ENCODE measurements around the gene PSMC3.

PSMC3 gene

GRCh38 chr11:47400768-47401279, 25.4 kb downstream of the PSMC3 start:
- Histone ChIP-seq H3K4me2 (ENCODE audit: low read length) (no peak overlapping the region), H3K4ac (ENCODE audit: low read depth, low read length) (no peak overlapping the region), H4K8ac (ENCODE audit: low read depth, low read length) (no peak overlapping the region), H3K18ac (ENCODE audit: low read length) (no peak overlapping the region), H2AK5ac (ENCODE audit: low read length) (no peak overlapping the region), H4K5ac (ENCODE audit: low read length) (no peak overlapping the region), H3K27ac (ENCODE audit: low read depth, low read length) (peak overlapping the region; percentile 81), H3K4me3 (ENCODE audit: low read length) (no peak overlapping the region), H3K56ac (ENCODE audit: low read length) (peak overlapping the region; percentile 47), H3K9ac (ENCODE audit: low read length) (no peak overlapping the region), H3K27me3 (ENCODE audit: insufficient read depth, low read length, poor library complexity) (no peaks in the 10 kb centered on the region), H2BK120ac (ENCODE audit: low read depth, low read length) (no peak overlapping the region), H3K79me2 (ENCODE audit: control insufficient read depth, insufficient read depth, low read length) (no peaks in the 10 kb centered on the region), H2BK15ac (replicated peaks; ENCODE audit: low read depth) (no peak overlapping the region), H3K23ac (ENCODE audit: low read length) (no peak overlapping the region), H3K36me3 (ENCODE audit: control insufficient read depth, insufficient read depth, low read length) (no peaks in the 10 kb centered on the region), H3K4me1 (ENCODE audit: control insufficient read depth, low read depth, low read length) (peaks cover 9% of the 10 kb centered on the region), H3K79me1 (ENCODE audit: low read length) (no peaks in the 10 kb centered on the region), H2BK5ac (ENCODE audit: low read length) (peak overlapping the region; percentile 73)
- peak; percentile 72 for DNase-seq
- no CpG with 5 or more reads among the region's 8 CpGs for WGBS (ENCODE audit: extremely low coverage, insufficient coverage, low lambda C conversion rate)

GRCh38 chr11:47399860-47400767, 26.1 kb downstream of the PSMC3 start:
- peak; percentile 76 for DNase-seq
- no peak overlapping the region for H2BK15ac ChIP-seq (replicated peaks; ENCODE audit: low read depth)
- no peaks in the 10 kb centered on the region for H3K79me2 ChIP-seq (ENCODE audit: control insufficient read depth, insufficient read depth, low read length)
- H3K18ac ChIP-seq (ENCODE audit: low read length), result peak overlapping the region; percentile 62
- peak overlapping the region; percentile 74 for H3K4me2 ChIP-seq (ENCODE audit: low read length)
- no peak overlapping the region for H3K4me3 ChIP-seq (ENCODE audit: low read length)
- no peaks in the 10 kb centered on the region for H3K27me3 ChIP-seq (ENCODE audit: insufficient read depth, low read length, poor library complexity)
- peak overlapping the region; percentile 61 for H3K9ac ChIP-seq (ENCODE audit: low read length)
- no peak overlapping the region for H4K5ac ChIP-seq (ENCODE audit: low read length)
- H3K36me3 ChIP-seq (ENCODE audit: control insufficient read depth, insufficient read depth, low read length), result no peaks in the 10 kb centered on the region
- H3K4ac ChIP-seq (ENCODE audit: low read depth, low read length), result no peak overlapping the region
- no peak overlapping the region for H4K8ac ChIP-seq (ENCODE audit: low read depth, low read length)
- H2AK5ac ChIP-seq (ENCODE audit: low read length), result no peak overlapping the region
- H2BK120ac ChIP-seq (ENCODE audit: low read depth, low read length), result peak overlapping the region; percentile 11
- no peaks in the 10 kb centered on the region for H3K79me1 ChIP-seq (ENCODE audit: low read length)
- H2BK5ac ChIP-seq (ENCODE audit: low read length), result peak overlapping the region; percentile 68
- H3K56ac ChIP-seq (ENCODE audit: low read length), result peak overlapping the region; percentile 90
- H3K23ac ChIP-seq (ENCODE audit: low read length), result no peak overlapping the region
- no CpG with 5 or more reads among the region's 47 CpGs for WGBS (ENCODE audit: extremely low coverage, insufficient coverage, low lambda C conversion rate)
- peak overlapping the region; percentile 81 for H3K27ac ChIP-seq (ENCODE audit: low read depth, low read length)
- H3K4me1 ChIP-seq (ENCODE audit: control insufficient read depth, low read depth, low read length), result peaks cover 9% of the 10 kb centered on the region

- peak overlapping the region; percentile 48 for H2BK5ac ChIP-seq (ENCODE audit: low read length)
- H3K27me3 ChIP-seq (ENCODE audit: insufficient read depth, low read length, poor library complexity), result no peaks in the 10 kb centered on the region
- no peaks in the 10 kb centered on the region for H3K79me2 ChIP-seq (ENCODE audit: control insufficient read depth, insufficient read depth, low read length)
- peak overlapping the region; percentile 68 for H3K23ac ChIP-seq (ENCODE audit: low read length)
- H3K4ac ChIP-seq (ENCODE audit: low read depth, low read length), result no peak overlapping the region
- H3K4me2 ChIP-seq (ENCODE audit: low read length), result no peak overlapping the region
- H3K56ac ChIP-seq (ENCODE audit: low read length), result peak overlapping the region; percentile 54
- WGBS (ENCODE audit: extremely low coverage, insufficient coverage, low lambda C conversion rate), result no CpG with 5 or more reads among the region's 1 CpG
- no peak overlapping the region for H4K8ac ChIP-seq (ENCODE audit: low read depth, low read length)
- no peak overlapping the region for H4K5ac ChIP-seq (ENCODE audit: low read length)
- no peak overlapping the region for H2BK120ac ChIP-seq (ENCODE audit: low read depth, low read length)
- H3K79me1 ChIP-seq (ENCODE audit: low read length), result no peaks in the 10 kb centered on the region
- H3K9ac ChIP-seq (ENCODE audit: low read length), result peak overlapping the region; percentile 17
- no peak for DNase-seq
- peaks cover 9% of the 10 kb centered on the region for H3K4me1 ChIP-seq (ENCODE audit: control insufficient read depth, low read depth, low read length)
- no peak overlapping the region for H3K4me3 ChIP-seq (ENCODE audit: low read length)
- no peaks in the 10 kb centered on the region for H3K36me3 ChIP-seq (ENCODE audit: control insufficient read depth, insufficient read depth, low read length)
- peak overlapping the region; percentile 82 for H2AK5ac ChIP-seq (ENCODE audit: low read length)
- no peak overlapping the region for H2BK15ac ChIP-seq (replicated peaks; ENCODE audit: low read depth)
- no peak overlapping the region for H3K18ac ChIP-seq (ENCODE audit: low read length)
- H3K27ac ChIP-seq (ENCODE audit: low read depth, low read length), result no peak overlapping the region
Measured at GRCh38 chr11:47398551-47398950, 27.7 kb downstream of the PSMC3 start.

GRCh38 chr11:47398011-47398410, 28.2 kb downstream of the PSMC3 start:
- Histone ChIP-seq H3K4me1 (ENCODE audit: control insufficient read depth, low read depth, low read length) (peaks cover 9% of the 10 kb centered on the region), H2AK5ac (ENCODE audit: low read length) (no peak overlapping the region), H3K23ac (ENCODE audit: low read length) (no peak overlapping the region), H3K27me3 (ENCODE audit: insufficient read depth, low read length, poor library complexity) (no peaks in the 10 kb centered on the region), H2BK5ac (ENCODE audit: low read length) (no peak overlapping the region), H3K79me1 (ENCODE audit: low read length) (no peaks in the 10 kb centered on the region), H3K4me2 (ENCODE audit: low read length) (no peak overlapping the region), H3K79me2 (ENCODE audit: control insufficient read depth, insufficient read depth, low read length) (no peaks in the 10 kb centered on the region), H3K18ac (ENCODE audit: low read length) (no peak overlapping the region), H2BK15ac (replicated peaks; ENCODE audit: low read depth) (no peak overlapping the region), H4K8ac (ENCODE audit: low read depth, low read length) (no peak overlapping the region), H3K4me3 (ENCODE audit: low read length) (no peak overlapping the region), H3K56ac (ENCODE audit: low read length) (peak overlapping the region; percentile 71), H3K27ac (ENCODE audit: low read depth, low read length) (no peak overlapping the region), H3K36me3 (ENCODE audit: control insufficient read depth, insufficient read depth, low read length) (no peaks in the 10 kb centered on the region), H3K9ac (ENCODE audit: low read length) (peak overlapping the region; percentile 35), H4K5ac (ENCODE audit: low read length) (no peak overlapping the region), H2BK120ac (ENCODE audit: low read depth, low read length) (no peak overlapping the region), H3K4ac (ENCODE audit: low read depth, low read length) (no peak overlapping the region)
- DNase-seq, result no peak
- no CpG with 5 or more reads among the region's 3 CpGs for WGBS (ENCODE audit: extremely low coverage, insufficient coverage, low lambda C conversion rate)

GRCh38 chr11:47396049-47396320, 30.3 kb downstream of the PSMC3 start:
- Histone ChIP-seq H4K5ac (ENCODE audit: low read length) (no peak overlapping the region), H3K4me3 (ENCODE audit: low read length) (no peak overlapping the region)
- WGBS (ENCODE audit: extremely low coverage, insufficient coverage, low lambda C conversion rate), result no CpG with 5 or more reads among the region's 3 CpGs

More at GRCh38 chr11:47396049-47396320, 30.3 kb downstream of the PSMC3 start:
- Histone ChIP-seq H3K9ac (ENCODE audit: low read length) (no peak overlapping the region), H3K27me3 (ENCODE audit: insufficient read depth, low read length, poor library complexity) (no peaks in the 10 kb centered on the region), H2BK15ac (replicated peaks; ENCODE audit: low read depth) (no peak overlapping the region), H3K36me3 (ENCODE audit: control insufficient read depth, insufficient read depth, low read length) (no peaks in the 10 kb centered on the region), H3K4me1 (ENCODE audit: control insufficient read depth, low read depth, low read length) (peaks cover 9% of the 10 kb centered on the region), H3K27ac (ENCODE audit: low read depth, low read length) (no peak overlapping the region), H3K79me1 (ENCODE audit: low read length) (no peaks in the 10 kb centered on the region), H2BK120ac (ENCODE audit: low read depth, low read length) (no peak overlapping the region), H2BK5ac (ENCODE audit: low read length) (no peak overlapping the region), H3K79me2 (ENCODE audit: control insufficient read depth, insufficient read depth, low read length) (no peaks in the 10 kb centered on the region), H4K8ac (ENCODE audit: low read depth, low read length) (no peak overlapping the region), H3K23ac (ENCODE audit: low read length) (no peak overlapping the region), H3K4me2 (ENCODE audit: low read length) (no peak overlapping the region), H3K18ac (ENCODE audit: low read length) (no peak overlapping the region), H2AK5ac (ENCODE audit: low read length) (no peak overlapping the region), H3K4ac (ENCODE audit: low read depth, low read length) (no peak overlapping the region), H3K56ac (ENCODE audit: low read length) (no peak overlapping the region)
- DNase-seq, result no peak

Data from mesendoderm (in vitro differentiated cells).